HepG2 (cell line): ENCODE measurements around the gene LRP5. TPM values are rescaled to one million over a fixed set of nuclear protein-coding genes. Genes with fewer than 3 reads are reported as not detected.

Source experiments
- ATAC-seq: fragments of 200-7000 bp; cut with Tn5 transposase; 3 replicates; pipeline ENCODE4 v1.9.1; 2020; ENCODE audit warnings: mild to moderate bottlenecking, moderate library complexity
- BruUV-seq: library from RNA; stranded (reverse); fragments of 400-500 nt; replicated peaks from 2 replicates; lab custom pipeline; 2021; lab: Mats Ljungman, UMichigan
- CTCF ChIA-PET: fragments of 300-600 bp; formaldehyde crosslinking; extraction: SDS; loops from one replicate; lab custom pipeline; 2021; ENCODE audit warnings: low total read pairs, inconsistent platforms, low intra/inter-chr PET ratio; lab: Yijun Ruan, JAX
- POLR2A ChIA-PET: fragments of 350-600 bp; sonication (Branson Sonifier 250); formaldehyde crosslinking; loops from one replicate; lab custom pipeline; 2020; ENCODE audit warnings: antibody characterized with exemption, inconsistent platforms; lab: Yijun Ruan, JAX
- DNase-seq: peaks from one replicate; pipeline ENCODE4 v3.0.0-alpha.2; 2015; ENCODE audit warnings: low spot score
- FAIRE-seq: peaks from 3 replicates; lab custom pipeline; 2011; peaks lifted over from hg19 to GRCh38; lab: Jason Lieb, UNC
- H2AFZ ChIP-seq: one replicate; pipeline ENCODE4 v1.6.1; 2011; ENCODE audit warnings: low read length, inconsistent platforms
- H3K27ac ChIP-seq: fragments of 300-600 bp; 3 replicates; pipeline ENCODE4 v1.8.0; 2011; ENCODE audit warnings: mixed run types, mild to moderate bottlenecking, mixed read lengths, low read length, inconsistent platforms; ENCODE audit not compliant: insufficient read depth; ENCODE audit errors: extremely low read length
- H3K27me3 ChIP-seq, 2 experiments: fragments of 200-600 bp in 1 of 2; 2 replicates in 1 of 2; 3 replicates in 1 of 2; pipeline versions ENCODE4 v1.6.0 to v1.8.0; 2011; ENCODE audit warnings: low read length in 2 of 2, mild to moderate bottlenecking in 2 of 2, moderate library complexity in 2 of 2, inconsistent platforms in 1 of 2; ENCODE audit not compliant: insufficient read depth in 2 of 2, control insufficient read depth in 1 of 2
- H3K36me3 ChIP-seq, 2 experiments: fragments of 200-600 bp in 1 of 2; replicated peaks in 1 of 2; 2 replicates in 1 of 2; 3 replicates in 1 of 2; pipeline versions ENCODE4 v1.5.1 to v1.8.0; 2011; ENCODE audit warnings: low read length in 2 of 2, inconsistent platforms in 1 of 2; ENCODE audit not compliant: insufficient read depth in 2 of 2, control insufficient read depth in 1 of 2
- H3K4me1 ChIP-seq: 2 replicates; pipeline ENCODE4 v1.5.1; 2012; ENCODE audit warnings: low read length, inconsistent platforms; ENCODE audit not compliant: insufficient read depth
- H3K4me2 ChIP-seq: 2 replicates; pipeline ENCODE4 v1.6.0; 2011; ENCODE audit warnings: low read depth, low read length, inconsistent platforms
- H3K4me3 ChIP-seq, 3 experiments: fragments of 200-600 bp in 1 of 3; sonication (generic), shearing (Covaris generic) in 1 of 3; replicated peaks in 1 of 3; 2 replicates each; pipeline ENCODE4 v1.5.1; 2011 to 2016; ENCODE audit warnings: low read length in 3 of 3, inconsistent platforms in 2 of 3, low read depth in 2 of 3, mild to moderate bottlenecking in 2 of 3, control low read depth in 1 of 3, mixed read lengths in 1 of 3; ENCODE audit not compliant: insufficient read depth in 1 of 3
- H3K79me2 ChIP-seq: one replicate; pipeline ENCODE4 v1.6.1; 2011; ENCODE audit warnings: low read length, inconsistent platforms; ENCODE audit not compliant: insufficient read depth
- H3K9ac ChIP-seq: 2 replicates; pipeline ENCODE4 v1.6.0; 2011; ENCODE audit warnings: mild to moderate bottlenecking, low read depth, low read length, inconsistent platforms; ENCODE audit not compliant: insufficient read depth
- H3K9me3 ChIP-seq: 2 replicates; pipeline ENCODE4 v1.5.1; 2012; ENCODE audit warnings: mild to moderate bottlenecking, low read length
- H4K20me1 ChIP-seq: 2 replicates; pipeline ENCODE4 v1.6.0; 2011; ENCODE audit warnings: inconsistent platforms, mild to moderate bottlenecking, low read length, moderate library complexity; ENCODE audit not compliant: insufficient read depth
- AFF4 ChIP-seq: sonication (generic); formaldehyde crosslinking; IDR thresholded peaks from 2 replicates; pipeline ENCODE4 v1.4.0; 2020; ENCODE audit warnings: missing genetic modification reagents
- ATRX ChIP-seq: sonication (generic); formaldehyde crosslinking; IDR thresholded peaks from 2 replicates; pipeline ENCODE4 v1.4.0; 2020; ENCODE audit warnings: missing genetic modification reagents, borderline replicate concordance
- PTBP1 ChIP-seq: fragments of 200-400 bp; formaldehyde crosslinking; IDR thresholded peaks from 2 replicates; pipeline ENCODE4 v1.6.1; 2018; ENCODE audit warnings: low read length, low read depth; ENCODE audit not compliant: poor library complexity, severe bottlenecking
- ZBTB46 ChIP-seq: sonication (generic); formaldehyde crosslinking; IDR thresholded peaks from 2 replicates; pipeline ENCODE4 v1.4.0; 2020; ENCODE audit warnings: mild to moderate bottlenecking, missing genetic modification reagents, borderline replicate concordance
- ZNF687 ChIP-seq: sonication (generic); formaldehyde crosslinking; IDR thresholded peaks from 2 replicates; pipeline ENCODE4 v1.5.1; 2020; ENCODE audit warnings: mild to moderate bottlenecking, missing genetic modification reagents, moderate library complexity
- WGBS: methylation state at CpG from one replicate; pipeline ENCODE4 v1.1.6; 2017; ENCODE audit warnings: low lambda C conversion rate; 5-methylcytosine and 5-hydroxymethylcytosine counted together
- in situ Hi-C: cut with HindIII; loops from 2 replicates; pipeline ENCODE4 v1.10.0; 2017; ENCODE audit warnings: low pct_unique_long_range_greater_than_20kb; ENCODE audit not compliant: extremely low pct_ligation_motif_present
- intact Hi-C: fragments of 100-400 bp; cut with micrococcal nuclease; formaldehyde crosslinking; loops from one replicate; pipeline ENCODE4 v1.10.0; 2022; ENCODE audit not compliant: unreplicated experiment
- polyA plus RNA-seq, 8 experiments: library from polyadenylated mRNA; depleted of rRNA in 3 of 8; stranded (reverse) in 7 of 8; unstranded in 1 of 8; fragments of >200 nt; fragmentation: Illumina TruSeq in 4 of 8; extraction: Trizol in 4 of 8; gene quantifications; 2 replicates each; pipeline versions ENCODE4 v1.2.1 to v1.2.3, GENCODE V29; 2011 to 2016; ENCODE audit warnings: low read depth in 4 of 8, missing spikeins in 1 of 8, mixed read lengths in 1 of 8; ENCODE audit not compliant: insufficient read depth in 1 of 8
- total RNA-seq, 5 experiments: library from RNA; depleted of rRNA; stranded (reverse); fragments of >200 nt; fragmentation: Illumina TruSeq; extraction: Trizol; gene quantifications; 2 replicates each; pipeline ENCODE4 v1.2.3, GENCODE V29; 2016; ENCODE audit warnings: low read depth in 1 of 5

The LRP5 gene
- total and polyA plus RNA-seq, 2 of the 13 experiments (the other 11 are each of a cell fraction or from before 2014, with no cell fraction given) = 40.4 to 64.0 TPM

- 94% methylated on average over 42 of the region's 52 CpGs for WGBS
- no TSS peak for BruUV-seq
- intact Hi-C loops = no loop called here
- no peak overlapping the region for H3K9ac ChIP-seq
- peaks cover 30% of the 10 kb centered on the region for H3K79me2 ChIP-seq
- H3K4me2 ChIP-seq = no peak overlapping the region
- no peak overlapping the region for H2AFZ ChIP-seq
- ChIA-PET POLR2A (no interaction called here), CTCF (no interaction called here)
- FAIRE-seq = no peak
- peaks cover 38 to 65% of the 10 kb centered on the region in 2 experiments; a peak in 4 of 5 replicates for H3K36me3 ChIP-seq
- peaks cover 21% of the 10 kb centered on the region for H3K4me1 ChIP-seq
- H3K9me3 ChIP-seq = no peaks in the 10 kb centered on the region
- H3K27me3 ChIP-seq = no peaks in the 10 kb centered on the region
- peaks cover 20% of the 10 kb centered on the region for H4K20me1 ChIP-seq
- no peak overlapping the region for H3K27ac ChIP-seq
- DNase-seq = no peak
- in situ Hi-C loops = no loop called here
- no peak for ATAC-seq
- no peak overlapping the region for H3K4me3 ChIP-seq
- TF ChIP-seq ATRX (CRISPR knock-in tag) = no peak
- TF ChIP-seq AFF4 (CRISPR knock-in tag) = no peak
- TF ChIP-seq ZNF687 (CRISPR knock-in tag) = 0 out of 2 replicates have a peak, but pooled peaks have one; percentile 8
- no peak for TF ChIP-seq PTBP1
- no peak for TF ChIP-seq ZBTB46 (CRISPR knock-in tag)
Measured at GRCh38 chr11:68386331-68386978, 74.1 kb downstream of the LRP5 start.
